IPS DF 19.7 (cell line): ENCODE measurements around the gene OMG.
"Not testable (repeated sequence)": the region's sequence is repeated elsewhere in the genome, so short reads cannot be mapped to it uniquely, and the experiment has no call there.

Source experiments
- DNase-seq: peaks from one replicate; pipeline ENCODE4 v3.0.0-alpha.2; 2013; ENCODE audit warnings: low read depth, low spot score

The OMG gene

DNA sequence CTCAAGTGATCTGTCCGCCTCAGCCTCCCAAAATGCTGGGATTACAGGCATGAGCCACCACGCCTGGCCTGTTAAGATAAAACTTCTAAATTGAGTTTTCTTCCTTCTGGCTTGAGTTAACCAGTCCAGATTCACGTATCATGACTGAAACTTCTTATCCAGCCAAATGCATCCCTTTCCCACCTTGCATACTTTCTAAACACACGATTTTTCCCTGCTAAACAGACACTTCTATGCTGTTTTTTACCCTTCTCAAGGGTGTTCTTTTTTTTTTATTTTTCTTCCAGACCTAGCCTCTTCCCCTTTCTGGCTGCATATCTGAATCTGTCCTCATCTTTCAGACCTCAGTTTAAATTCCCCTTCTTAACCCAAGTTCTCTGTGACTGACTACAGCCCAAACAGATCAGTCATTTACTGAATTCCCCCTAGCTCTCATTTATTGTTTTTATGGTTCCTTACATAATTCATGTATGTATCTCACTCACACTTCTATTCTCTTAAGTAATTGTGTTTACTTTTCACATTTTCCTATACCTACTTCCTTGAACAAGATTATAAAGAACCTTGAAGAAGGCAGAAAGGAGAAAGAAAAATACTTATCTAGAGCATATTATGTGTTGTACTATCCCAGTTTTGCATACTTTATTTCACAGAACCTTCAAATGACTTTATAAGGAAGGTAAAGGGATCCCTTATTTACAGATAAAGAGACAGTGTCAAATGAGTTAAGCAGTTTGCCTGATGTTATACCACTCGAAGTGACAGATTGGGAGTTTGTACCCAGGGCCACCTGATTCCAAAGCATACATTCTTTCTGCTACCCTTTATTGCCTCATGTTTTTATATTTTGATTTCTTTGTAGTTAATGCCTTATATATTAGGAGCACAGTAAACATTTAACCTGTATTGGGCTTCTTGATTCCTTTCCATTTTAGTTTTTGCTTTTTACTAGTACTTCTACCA lies 11.6 kb upstream of the OMG start:
- no peak for DNase-seq

- no peak for DNase-seq
Observed at GRCh38 chr17:31307640-31308039, 10.6 kb upstream of the OMG start.

DNA sequence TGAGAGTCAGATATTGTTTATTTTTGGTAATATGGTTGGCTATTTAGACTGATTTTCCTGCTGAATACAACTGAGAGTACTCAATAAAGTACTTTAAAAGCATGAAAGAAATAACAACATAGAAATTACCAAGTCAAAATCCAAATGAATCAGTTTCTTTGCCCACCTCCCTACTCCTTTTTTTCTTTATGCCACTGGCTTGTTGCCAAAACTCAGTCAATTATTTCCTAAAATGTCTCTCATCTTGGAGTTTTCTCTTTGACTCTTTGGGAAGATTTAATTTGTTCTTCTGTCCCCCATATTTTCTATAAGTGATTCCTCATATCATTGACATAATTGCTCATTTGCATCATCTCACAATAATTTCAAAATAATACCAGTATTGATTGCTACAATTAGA lies 2.6 kb upstream of the OMG start:
- no peak for DNase-seq

DNA sequence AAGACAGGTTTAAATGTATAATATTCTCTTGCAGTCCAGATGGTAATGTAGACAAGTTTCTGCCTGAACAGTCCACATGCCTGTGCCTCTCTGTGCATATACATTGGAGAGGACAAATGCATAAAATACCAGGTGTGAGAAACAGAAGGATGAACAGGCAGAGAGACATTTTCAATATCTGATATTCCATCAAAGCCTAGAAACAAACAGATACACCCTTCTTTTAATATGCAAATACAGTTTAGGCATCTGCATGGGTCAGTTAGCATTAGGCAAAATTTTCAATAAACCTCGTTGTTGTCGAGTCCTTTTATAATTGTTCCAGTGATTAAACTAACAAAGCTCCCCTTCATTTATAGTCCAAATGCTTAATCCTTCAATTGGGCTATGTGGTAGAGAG lies 897 bp downstream of the OMG start:
- DNase-seq, result no peak

DNA sequence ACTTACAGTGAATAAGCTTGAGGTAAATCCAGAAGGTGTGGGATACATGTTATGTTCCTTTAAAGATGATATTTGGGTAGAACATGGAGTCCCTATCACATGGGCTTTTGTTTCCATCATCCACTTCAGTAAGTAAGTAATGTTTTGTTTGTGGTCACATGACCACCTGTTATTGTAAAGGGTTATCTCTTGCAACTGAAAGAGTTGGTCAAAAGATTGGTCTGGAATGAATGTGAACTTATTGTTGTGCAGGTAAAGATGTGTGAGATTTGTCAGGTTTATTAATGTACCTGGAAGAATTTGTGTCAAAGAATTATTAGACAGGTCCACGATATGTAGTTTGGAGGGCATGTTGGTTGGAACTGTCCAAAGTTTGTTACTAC lies 1.6 kb downstream of the OMG start:
- DNase-seq, result no peak

DNA sequence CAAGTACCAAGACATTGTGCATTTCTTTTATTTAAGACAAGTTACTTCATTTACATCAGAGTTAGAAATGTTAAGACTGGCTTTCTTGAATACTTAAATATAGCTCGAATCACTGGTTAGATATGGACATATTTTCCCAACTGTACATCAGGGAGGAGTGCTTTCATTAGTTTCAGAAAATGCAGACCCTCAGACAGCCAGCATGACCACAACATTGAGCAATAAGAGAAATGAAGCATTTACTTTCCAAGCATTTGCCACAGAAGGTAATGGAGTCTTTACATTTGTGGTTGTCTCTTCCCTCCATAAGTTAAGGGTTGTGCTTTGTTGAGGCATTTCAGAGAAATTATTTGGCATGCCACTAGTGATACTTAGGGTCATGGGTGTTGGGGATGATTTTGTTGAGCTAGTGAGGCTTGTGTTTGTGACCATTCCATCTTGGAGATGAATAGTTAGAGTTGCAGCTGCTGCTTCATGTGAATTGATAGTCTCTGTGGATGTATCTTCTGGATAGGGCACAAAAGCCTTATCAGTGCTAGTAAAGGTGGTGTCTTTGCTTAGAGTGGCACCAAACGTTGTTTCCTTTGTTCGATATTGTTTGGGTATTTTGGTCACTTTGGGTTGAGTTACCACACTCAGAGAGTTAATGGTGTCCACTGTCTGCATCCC lies 2.1 kb downstream of the OMG start:
- DNase-seq, result no peak

- no peak for DNase-seq
Observed at GRCh38 chr17:31294231-31294630, 2.8 kb downstream of the OMG start.

DNA sequence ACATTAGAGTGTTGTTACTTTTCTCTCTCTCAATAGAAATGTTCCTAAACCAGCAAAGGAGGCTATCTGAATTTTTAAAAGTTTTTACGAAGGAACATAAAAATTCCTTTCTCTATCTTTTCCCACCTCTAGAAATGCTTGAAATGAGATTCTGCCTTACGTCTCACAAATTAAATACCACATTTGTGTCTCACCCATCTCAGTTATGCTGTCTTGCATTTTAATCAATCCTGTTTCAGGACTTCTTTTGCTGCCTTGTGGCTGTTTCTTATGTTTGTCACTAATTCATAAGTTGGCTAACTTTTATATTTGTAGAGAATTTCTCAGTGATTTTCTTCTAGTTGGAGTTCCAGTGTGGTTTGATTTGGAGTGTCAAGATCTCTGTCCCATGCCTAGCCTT lies 3.5 kb downstream of the OMG start:
- no peak for DNase-seq

- no peak for DNase-seq
Observed at GRCh38 chr17:31291820-31292219, 5.2 kb downstream of the OMG start.

- no peak for DNase-seq
Observed at GRCh38 chr17:31289790-31290189, 7.2 kb downstream of the OMG start.

DNA sequence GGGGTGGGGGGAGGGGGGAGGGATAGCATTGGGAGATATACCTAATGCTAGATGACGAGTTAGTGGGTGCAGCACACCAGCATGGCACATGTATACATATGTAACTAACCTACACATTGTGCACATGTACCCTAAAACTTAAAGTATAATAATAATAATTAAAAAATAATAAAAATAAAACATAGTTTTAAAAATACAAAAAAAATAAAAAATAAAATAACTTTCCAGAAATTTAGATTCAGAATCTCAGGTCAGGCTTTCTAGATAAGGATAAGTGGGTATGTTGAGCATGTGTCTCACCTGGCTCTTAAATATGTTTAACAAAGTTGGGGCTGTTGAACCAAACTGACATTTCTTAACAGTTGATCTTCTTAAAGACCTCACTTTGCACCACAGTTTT lies 9.1 kb downstream of the OMG start:
- DNase-seq, result not testable (repeated sequence)

DNA sequence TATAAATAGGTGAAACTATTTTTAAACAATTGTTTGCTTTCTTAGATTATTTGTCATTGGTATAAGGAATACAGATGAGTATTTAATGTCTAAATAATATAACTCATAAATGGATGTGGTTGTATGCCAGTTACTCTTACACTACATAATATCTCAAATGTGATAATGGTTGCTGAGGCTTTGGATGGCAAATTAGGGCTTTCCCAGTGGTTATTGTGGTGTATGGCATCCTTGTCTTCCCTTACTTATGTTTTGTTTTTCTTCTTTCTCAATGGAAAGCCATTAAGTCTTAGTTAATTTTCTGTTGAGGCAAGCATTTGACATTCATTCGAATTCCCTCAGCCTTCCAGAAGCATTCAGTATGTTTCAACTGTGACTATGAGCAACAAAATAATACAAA lies 10.5 kb downstream of the OMG start:
- no peak for DNase-seq

DNA sequence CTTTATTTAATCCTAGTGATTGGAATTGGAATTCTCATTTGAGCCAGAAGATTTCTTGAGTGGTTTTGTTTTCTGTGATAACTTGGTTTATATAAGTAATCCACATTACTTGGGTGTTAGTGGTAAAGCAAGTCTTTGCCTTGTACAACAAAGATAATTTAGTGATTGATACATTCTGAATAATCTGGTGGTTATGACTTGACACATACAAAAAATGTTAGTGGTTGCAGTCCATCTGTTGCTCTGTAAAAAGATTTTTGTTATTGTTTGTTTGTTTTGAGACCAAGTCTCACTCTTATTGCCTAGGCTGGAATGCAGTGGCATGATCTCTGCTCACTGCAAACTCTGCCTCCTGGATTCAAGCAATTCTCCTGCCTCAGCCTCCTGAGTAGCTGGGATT lies 13.2 kb downstream of the OMG start:
- DNase-seq, result no peak

DNA sequence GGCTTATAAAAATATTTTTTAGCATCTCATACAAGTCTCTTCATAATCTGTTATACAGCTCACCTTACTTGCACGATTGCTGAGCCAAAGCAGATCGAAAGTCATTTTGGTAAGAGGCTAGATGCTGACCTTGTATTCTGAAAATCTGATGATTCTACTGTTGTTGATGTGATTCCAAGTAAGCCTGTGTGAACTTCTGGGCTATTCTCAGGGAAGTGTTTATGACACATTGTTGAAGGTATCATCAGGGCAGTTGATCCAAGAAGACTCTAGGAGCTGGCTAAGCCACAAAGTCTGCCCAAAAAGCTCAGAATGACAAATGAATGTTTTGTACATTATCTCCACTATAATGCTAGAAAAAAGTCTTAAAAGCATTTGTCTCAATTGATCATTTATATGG lies 16.0 kb downstream of the OMG start:
- DNase-seq, result no peak

- no peak for DNase-seq
Observed at GRCh38 chr17:31279401-31279800, 17.6 kb downstream of the OMG start.

DNA sequence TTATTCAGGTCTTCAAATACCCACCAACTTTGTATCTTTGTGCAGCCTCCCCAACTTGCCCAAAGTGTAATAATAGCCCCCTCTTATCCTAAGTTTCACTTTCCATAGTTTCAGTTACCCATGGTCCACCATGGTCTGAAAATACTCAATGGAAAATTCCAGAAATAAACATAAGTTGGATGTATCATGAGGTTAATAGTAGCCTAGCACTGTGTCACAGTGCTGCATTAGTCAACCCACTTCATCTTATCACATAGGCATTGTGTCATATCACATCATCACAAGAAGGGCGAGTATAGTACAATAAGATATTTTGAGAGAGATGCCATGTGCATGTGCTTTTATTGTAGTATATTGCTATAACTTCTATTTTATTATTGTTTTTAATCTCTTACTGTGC lies 21.9 kb downstream of the OMG start:
- DNase-seq, result no peak

DNA sequence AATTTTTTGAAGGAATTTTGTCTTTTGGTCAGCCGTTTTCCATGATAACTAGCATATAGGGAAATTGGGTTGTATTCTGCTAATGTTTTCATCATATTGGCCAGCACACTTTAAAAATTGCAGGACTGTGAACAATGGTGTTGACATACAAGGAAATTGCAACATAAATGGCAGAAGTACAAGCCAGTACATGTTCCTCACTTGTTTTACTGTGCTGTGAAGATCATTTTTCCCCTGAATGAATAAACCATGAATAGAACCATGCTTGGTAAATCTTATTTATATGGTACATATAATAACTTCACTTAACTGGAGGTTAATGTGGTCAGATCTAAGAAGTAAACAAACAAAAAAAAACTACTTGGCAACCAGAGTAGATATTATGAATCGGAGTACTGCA lies 22.8 kb downstream of the OMG start:
- no peak for DNase-seq

- DNase-seq, result no peak
Observed at GRCh38 chr17:31273516-31273915, 23.5 kb downstream of the OMG start.

- DNase-seq, result no peak
Observed at GRCh38 chr17:31272803-31273202, 24.2 kb downstream of the OMG start.

DNA sequence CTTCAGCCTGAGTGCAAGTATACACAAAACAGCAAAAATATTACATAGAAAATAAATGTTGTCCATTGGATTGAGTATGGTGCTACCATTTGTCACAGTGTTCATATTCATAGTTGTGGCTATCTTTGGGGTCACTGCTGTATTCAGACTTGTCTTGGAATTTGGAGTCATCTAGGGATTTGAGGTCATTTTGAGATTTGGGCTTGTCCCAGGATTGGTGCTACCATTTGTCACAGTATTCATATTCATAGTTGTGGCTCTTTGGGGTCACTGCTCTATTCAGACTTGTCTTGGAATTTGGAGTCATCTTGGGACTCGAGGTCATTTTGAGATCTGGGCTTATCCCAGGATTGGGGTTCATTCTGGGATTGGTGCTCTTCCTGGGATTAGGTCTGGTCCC lies 24.8 kb downstream of the OMG start:
- DNase-seq, result no peak

DNA sequence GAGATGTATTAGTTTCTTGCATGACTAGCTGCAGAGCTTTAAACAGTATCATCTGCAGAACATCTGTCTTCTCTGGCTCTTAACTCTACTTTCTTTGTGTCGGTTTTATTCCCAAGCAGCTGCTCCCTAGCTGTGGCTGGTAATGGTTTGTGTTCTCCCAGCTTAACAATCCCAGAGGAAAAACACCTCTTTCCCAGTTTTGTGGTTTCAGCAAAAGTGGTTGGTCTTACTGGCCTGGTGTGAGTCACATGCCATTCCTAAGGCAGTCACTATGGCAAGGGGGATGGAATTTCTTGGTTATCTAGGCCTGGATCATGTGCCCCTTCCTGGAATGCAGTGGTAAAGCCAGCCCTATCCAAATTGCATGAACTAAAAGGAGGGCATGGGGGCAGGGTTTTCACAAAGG lies 27.5 kb downstream of the OMG start:
- peak; percentile 65 for DNase-seq

DNA sequence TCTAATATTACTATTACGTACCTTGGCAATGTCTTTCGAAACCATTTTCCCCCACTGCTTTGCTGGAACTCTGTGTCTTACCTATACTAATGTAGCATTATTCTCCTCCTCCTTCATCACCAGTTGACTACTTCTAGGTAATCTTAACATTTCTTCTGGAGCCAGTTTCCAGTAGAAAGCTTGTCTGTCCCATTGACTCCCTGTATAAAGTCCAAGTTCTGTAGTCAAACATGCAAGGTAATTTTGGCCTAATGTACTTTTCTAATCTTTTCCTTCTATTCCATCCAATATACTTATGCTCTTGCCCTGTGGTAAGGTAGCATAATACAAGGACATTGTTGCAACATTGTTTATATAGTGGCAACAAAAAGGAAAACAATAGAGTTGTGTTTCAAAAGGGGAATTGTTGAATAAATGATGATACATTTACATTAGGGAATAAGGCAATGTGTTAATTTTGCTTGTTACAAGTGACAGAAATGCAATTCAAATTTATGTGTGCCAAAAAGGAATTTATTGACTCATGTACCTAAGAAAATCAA lies 27.9 kb downstream of the OMG start:
- DNase-seq, result no peak

- DNase-seq, result no peak
Observed at GRCh38 chr17:31266042-31266441, 31.0 kb downstream of the OMG start.
